B cell (primary cell): ENCODE measurements around the gene SREBF1. TPM values are rescaled to one million over a fixed set of nuclear protein-coding genes. Genes with fewer than 3 reads are reported as not detected.

Experiments used
- ATAC-seq: fragments of 200-7000 bp; cut with Tn5 transposase; one replicate; pipeline ENCODE4 v1.10.0; 2021; ENCODE audit warnings: low read depth, mild to moderate bottlenecking, moderate number of reproducible peaks, moderate library complexity
- CTCF ChIA-PET: fragments of 350-600 bp; sonication (Branson Sonifier 250); formaldehyde crosslinking; loops from one replicate; lab custom pipeline; 2021; ENCODE audit warnings: antibody characterized with exemption, inconsistent platforms; lab: Charles Lee
- POLR2A ChIA-PET: fragments of 350-600 bp; sonication (Branson Sonifier 250); formaldehyde crosslinking; loops from one replicate; lab custom pipeline; 2021; ENCODE audit warnings: antibody characterized with exemption; lab: Charles Lee
- DNase-seq: peaks from one replicate; pipeline ENCODE4 v3.0.0; 2013
- H2AFZ ChIP-seq: 2 replicates; pipeline ENCODE4 v1.6.1; 2012; ENCODE audit warnings: mild to moderate bottlenecking, low read depth, low read length; ENCODE audit not compliant: insufficient read depth, poor library complexity, severe bottlenecking
- H3K27ac ChIP-seq, 2 donors: 1 replicate in 1 of 2; 2 replicates in 1 of 2; pipeline ENCODE4 v1.5.1; 2012 to 2013; ENCODE audit warnings: low read length in 2 of 2, mild to moderate bottlenecking in 2 of 2, moderate library complexity in 1 of 2
- H3K27me3 ChIP-seq, 4 experiments: fragments of 200-600 bp in 1 of 4; sonication (generic) in 1 of 4; replicated peaks in 1 of 4; 1 replicate in 2 of 4; 2 replicates in 2 of 4; pipeline versions ENCODE4 v1.6.1 to v1.7.0; 2013 to 2016; ENCODE audit warnings: low read length in 3 of 4, mild to moderate bottlenecking in 2 of 4, mixed read lengths in 1 of 4, moderate library complexity in 1 of 4; ENCODE audit not compliant: insufficient read depth in 4 of 4, control insufficient read depth in 3 of 4; ENCODE audit errors: control extremely low read depth in 1 of 4
- H3K36me3 ChIP-seq, 2 experiments: replicated peaks in 1 of 2; 1 replicate in 1 of 2; 2 replicates in 1 of 2; pipeline versions ENCODE4 v1.6.1 to v1.7.1; 2013; ENCODE audit warnings: low read length in 1 of 2; ENCODE audit not compliant: insufficient read depth in 2 of 2, control insufficient read depth in 1 of 2; ENCODE audit errors: control extremely low read depth in 1 of 2, extremely low read depth in 1 of 2
- H3K4me1 ChIP-seq, 2 donors: fragments of 200-600 bp in 1 of 2; sonication (generic) in 1 of 2; 1 replicate in 1 of 2; 2 replicates in 1 of 2; pipeline versions ENCODE4 v1.5.1 to v1.6.1; 2013 to 2017; ENCODE audit warnings: low read length in 2 of 2; ENCODE audit not compliant: control insufficient read depth in 2 of 2, insufficient read depth in 2 of 2
- H3K4me2 ChIP-seq: replicated peaks from 2 replicates; pipeline ENCODE3; 2012; ENCODE audit warnings: mild to moderate bottlenecking, low read depth, low read length; ENCODE audit not compliant: poor library complexity, severe bottlenecking
- H3K4me3 ChIP-seq, 5 experiments: fragments of 200-600 bp in 1 of 5; sonication (generic) in 1 of 5; 1 replicate in 3 of 5; 2 replicates in 2 of 5; pipeline versions ENCODE4 v1.5.1 to v1.7.0; 2011 to 2016; ENCODE audit warnings: low read length in 4 of 5, mild to moderate bottlenecking in 4 of 5, low read depth in 2 of 5, control low read depth in 1 of 5, moderate library complexity in 1 of 5; ENCODE audit not compliant: insufficient read depth in 1 of 5; ENCODE audit errors: control extremely low read depth in 1 of 5, extremely low read depth in 1 of 5
- H3K79me2 ChIP-seq: fragments of 200-600 bp; sonication (generic); one replicate; pipeline ENCODE4 v1.6.0; 2016; ENCODE audit warnings: low read length; ENCODE audit not compliant: control insufficient read depth, insufficient read depth
- H3K9ac ChIP-seq: fragments of 200-600 bp; sonication (generic); 2 replicates; pipeline ENCODE4 v1.6.1; 2017; ENCODE audit warnings: mild to moderate bottlenecking, low read length, moderate library complexity
- H3K9me3 ChIP-seq, 3 donors: one replicate each; pipeline versions ENCODE4 v1.6.1 to v1.7.1; 2013; ENCODE audit warnings: low read length in 2 of 3; ENCODE audit not compliant: control insufficient read depth in 2 of 3, insufficient read depth in 1 of 3; ENCODE audit errors: control extremely low read depth in 1 of 3
- H4K20me1 ChIP-seq: 2 replicates; pipeline ENCODE4 v1.6.0; 2012; ENCODE audit warnings: mild to moderate bottlenecking, low read length; ENCODE audit not compliant: insufficient read depth, control insufficient read depth, poor library complexity, severe bottlenecking
- H3K27ac Mint-ChIP-seq: one replicate; pipeline ENCODE4 v1.8.0; 2021; ENCODE audit warnings: mixed read lengths
- H3K27me3 Mint-ChIP-seq: one replicate; pipeline ENCODE4 v1.8.0; 2021; ENCODE audit warnings: mixed read lengths
- H3K4me1 Mint-ChIP-seq: one replicate; pipeline ENCODE4 v1.8.0; 2021; ENCODE audit warnings: mixed read lengths
- H3K4me3 Mint-ChIP-seq: one replicate; pipeline ENCODE4 v1.8.0; 2021; ENCODE audit warnings: mixed read lengths
- H3K9me3 Mint-ChIP-seq: one replicate; pipeline ENCODE4 v1.8.0; 2022; ENCODE audit warnings: mixed read lengths; ENCODE audit not compliant: insufficient read depth
- CTCF ChIP-seq: fragments of 200-600 bp; IDR thresholded peaks from one replicate; pipeline ENCODE4 v1.8.0; 2022; ENCODE audit warnings: antibody characterized with exemption, mild to moderate bottlenecking
- EZH2 ChIP-seq: IDR thresholded peaks from 2 replicates; pipeline ENCODE4 v1.6.1; 2012; ENCODE audit warnings: borderline replicate concordance, low read depth, mild to moderate bottlenecking, moderate library complexity, low read length; ENCODE audit not compliant: insufficient read depth, poor library complexity, severe bottlenecking
- WGBS: methylation state at CpG from one replicate; pipeline ENCODE4 v1.1.5; 2013; ENCODE audit warnings: missing lambda C conversion rate; ENCODE audit not compliant: insufficient coverage; 5-methylcytosine and 5-hydroxymethylcytosine counted together
- intact Hi-C: fragments of 100-400 bp; cut with micrococcal nuclease; formaldehyde crosslinking; loops from one replicate; pipeline ENCODE4 v1.10.0; 2022
- polyA plus RNA-seq: library from polyadenylated mRNA; depleted of rRNA; stranded (reverse); fragments of >200 nt; gene quantifications from 2 replicates; pipeline ENCODE4 v1.2.3, GENCODE V29; 2012
- total RNA-seq, 2 donors: library from RNA; stranded (reverse); fragments of 120-200 nt in 1 of 2; gene quantifications; 1 replicate in 1 of 2; 2 replicates in 1 of 2; pipeline versions ENCODE4 v1.2.3 to v1.2.4, GENCODE V29; 2013 to 2022

Gene SREBF1
- total and polyA plus RNA-seq, 2 donors (not counting 1 experiment from before 2014, with no cell fraction given), result 21.6 to 34.9 TPM

GRCh38 chr17:17872547-17873345 lies 36.0 kb upstream of the SREBF1 start:
- CTCF ChIA-PET, result no interaction called here
- no peaks in the 10 kb centered on the region for H3K27me3 Mint-ChIP-seq

More at GRCh38 chr17:17872547-17873345, 36.0 kb upstream of the SREBF1 start:
- no peak overlapping the region for H2AFZ ChIP-seq
- H3K9ac ChIP-seq, result no peak overlapping the region
- H4K20me1 ChIP-seq, result no peaks in the 10 kb centered on the region
- Mint-ChIP-seq H3K9me3 (no peaks in the 10 kb centered on the region), H3K27ac (no peak overlapping the region), H3K4me1 (no peaks in the 10 kb centered on the region), H3K4me3 (no peak overlapping the region)
- no peak for TF ChIP-seq CTCF
- no peak for TF ChIP-seq EZH2
- H3K4me2 ChIP-seq, result no peak overlapping the region
- H3K9me3 ChIP-seq, result no peaks in the 10 kb centered on the region
- H3K79me2 ChIP-seq, result no peaks in the 10 kb centered on the region
- no peaks in the 10 kb centered on the region for H3K27me3 ChIP-seq
- no peak overlapping the region for H3K27ac ChIP-seq
- 95% methylated on average over 6 of the region's 9 CpGs for WGBS
- no peaks in the 10 kb centered on the region for H3K4me1 ChIP-seq
- peaks cover 3 to 16% of the 10 kb centered on the region in 2 experiments for H3K36me3 ChIP-seq
- DNase-seq (no peak), ATAC-seq (no peak)
- intact Hi-C loops, result no loop called here
- no peak overlapping the region for H3K4me3 ChIP-seq
- POLR2A ChIA-PET, result no interaction called here
